Panc1 (cell line): ENCODE data around the gene IFNL3.

Experiments
- CTCF ChIP-seq: fragments of 450-650 bp; IDR thresholded peaks from 2 replicates; pipeline ENCODE4 v1.5.1; 2017; ENCODE audit warnings: mild to moderate bottlenecking
- SIN3A ChIP-seq: IDR thresholded peaks from 2 replicates; pipeline ENCODE4 v1.6.1; 2012; ENCODE audit warnings: low read depth, mild to moderate bottlenecking, low read length, moderate library complexity, borderline replicate concordance; ENCODE audit not compliant: insufficient read depth

GRCh38 chr19:39261704-39262103 is 16.9 kb upstream of the IFNL3 start:
- TF ChIP-seq CTCF (no peak), SIN3A (no peak)
